ENCODE results near the gene MPHOSPH6. TPM values are rescaled to one million over a fixed set of nuclear protein-coding genes. Genes with fewer than 3 reads are reported as not detected.
"Not testable (repeated sequence)": the region's sequence is repeated elsewhere in the genome, so short reads cannot be mapped to it uniquely, and the experiment has no call there.

MPHOSPH6 gene
- total and polyA plus RNA-seq, 7 donors, result 20.0 to 39.1 (median 27.5) TPM

DNA sequence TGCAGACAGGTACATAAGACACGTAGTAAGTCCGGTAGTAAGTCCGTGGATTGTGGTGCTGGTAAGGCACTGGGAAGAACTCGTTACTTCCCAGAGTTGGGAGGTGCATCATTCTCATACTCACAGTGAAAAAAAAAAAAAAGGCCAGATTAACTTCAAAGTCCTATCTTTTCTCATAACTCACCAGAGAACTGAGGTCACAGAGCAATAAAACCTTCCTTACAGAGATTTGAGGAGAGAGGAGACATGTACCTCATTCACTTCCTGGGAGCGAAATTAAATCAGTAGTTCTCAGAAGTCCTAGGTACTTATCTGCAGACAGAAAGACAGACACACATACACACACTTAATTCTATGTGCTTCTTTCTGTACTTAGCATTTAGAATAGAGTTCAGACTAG, 22.5 kb downstream of the MPHOSPH6 start:
- intact Hi-C loops (cut with DNase I), result no loop called here

DNA sequence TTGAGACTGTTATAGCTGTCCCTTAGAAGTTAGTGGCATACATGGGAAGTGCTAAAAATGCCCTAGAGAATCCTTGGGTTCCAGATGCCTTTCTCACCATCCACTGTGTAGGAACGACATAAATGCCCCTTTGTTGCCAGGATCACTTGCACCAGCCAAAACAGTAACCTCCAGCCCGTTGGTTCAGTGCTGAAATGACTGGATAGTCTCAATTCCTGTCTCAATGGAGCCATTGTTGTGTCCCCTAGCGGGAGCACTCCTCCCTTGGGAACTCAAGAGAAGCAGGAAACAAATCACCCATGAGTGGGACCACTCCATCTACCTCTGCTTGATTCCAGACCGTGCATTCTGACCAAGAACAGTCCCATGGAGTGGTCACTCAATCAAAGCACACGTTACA, 23.1 kb downstream of the MPHOSPH6 start:
- peaks cover 0 to under 1% (median 0%) of the 10 kb centered on the region in 4 donors for H3K4me1 ChIP-seq
- H3K27ac ChIP-seq, result no peak overlapping the region
- 88 to 91% methylated on average over 5 of the region's 5 CpGs for WGBS, 2 donors
- H3K4me3 ChIP-seq, result no peak overlapping the region
- peak in 1 of 4 donors; percentile 11 for TF ChIP-seq POLR2AphosphoS5 (IDR thresholded peaks at IDR 0.05)
- TF ChIP-seq, protein P1, sequence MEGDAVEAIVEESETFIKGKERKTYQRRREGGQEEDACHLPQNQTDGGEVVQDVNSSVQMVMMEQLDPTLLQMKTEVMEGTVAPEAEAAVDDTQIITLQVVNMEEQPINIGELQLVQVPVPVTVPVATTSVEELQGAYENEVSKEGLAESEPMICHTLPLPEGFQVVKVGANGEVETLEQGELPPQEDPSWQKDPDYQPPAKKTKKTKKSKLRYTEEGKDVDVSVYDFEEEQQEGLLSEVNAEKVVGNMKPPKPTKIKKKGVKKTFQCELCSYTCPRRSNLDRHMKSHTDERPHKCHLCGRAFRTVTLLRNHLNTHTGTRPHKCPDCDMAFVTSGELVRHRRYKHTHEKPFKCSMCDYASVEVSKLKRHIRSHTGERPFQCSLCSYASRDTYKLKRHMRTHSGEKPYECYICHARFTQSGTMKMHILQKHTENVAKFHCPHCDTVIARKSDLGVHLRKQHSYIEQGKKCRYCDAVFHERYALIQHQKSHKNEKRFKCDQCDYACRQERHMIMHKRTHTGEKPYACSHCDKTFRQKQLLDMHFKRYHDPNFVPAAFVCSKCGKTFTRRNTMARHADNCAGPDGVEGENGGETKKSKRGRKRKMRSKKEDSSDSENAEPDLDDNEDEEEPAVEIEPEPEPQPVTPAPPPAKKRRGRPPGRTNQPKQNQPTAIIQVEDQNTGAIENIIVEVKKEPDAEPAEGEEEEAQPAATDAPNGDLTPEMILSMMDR (IDR thresholded peaks at IDR 0.05), result no peak
- H3K36me3 ChIP-seq, result peaks cover 0 to 32% (median 8%) of the 10 kb centered on the region in 4 donors
- no peaks in the 10 kb centered on the region for H3K27me3 ChIP-seq
- no peaks in the 10 kb centered on the region for H3K9me3 ChIP-seq
- DNase-seq, result no peak
- intact Hi-C loops (cut with DNase I), result no loop called here

More for the DNA sequence above, 22.5 kb downstream of the MPHOSPH6 start:
- no peak overlapping the region for H3K4me3 ChIP-seq
- H3K27me3 ChIP-seq, result no peaks in the 10 kb centered on the region
- H3K36me3 ChIP-seq, result peaks cover 0 to 32% (median 8%) of the 10 kb centered on the region in 4 donors
- H3K27ac ChIP-seq, result no peak overlapping the region
- TF ChIP-seq POLR2AphosphoS5 (IDR thresholded peaks at IDR 0.05) (no peak), POLR2A (IDR thresholded peaks at IDR 0.05) (no peak), EP300 (IDR thresholded peaks at IDR 0.05) (no peak)
- TF ChIP-seq, protein P1 (IDR thresholded peaks at IDR 0.05), result no peak
- 98 to 99% methylated on average over 5 of the region's 5 CpGs for WGBS, 2 donors
- H3K4me1 ChIP-seq, result peaks cover 0 to 6% (median 4%) of the 10 kb centered on the region in 4 donors
- H3K9me3 ChIP-seq, result no peaks in the 10 kb centered on the region
- DNase-seq, result no peak

DNA sequence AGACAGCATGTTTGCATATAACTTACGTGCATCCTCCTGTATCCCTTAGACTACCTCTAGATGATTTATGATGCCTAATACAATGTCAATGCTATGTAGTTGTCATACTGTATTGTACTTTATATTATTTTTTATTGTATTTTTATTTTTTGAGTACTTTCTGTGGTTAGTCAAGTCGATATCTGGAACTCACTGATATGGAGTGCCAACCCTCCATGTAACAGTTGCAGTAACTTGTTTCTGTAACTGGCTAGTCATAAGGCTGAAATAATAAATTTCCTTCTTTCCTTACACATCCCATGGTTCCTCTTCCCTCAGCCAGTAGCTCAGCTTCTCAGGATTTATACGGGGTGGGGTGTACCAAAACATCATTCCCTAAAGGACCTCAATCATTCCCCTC, 23.5 kb downstream of the MPHOSPH6 start:
- Histone ChIP-seq H3K9me3 (no peaks in the 10 kb centered on the region), H3K27ac (no peak overlapping the region), H3K27me3 (no peaks in the 10 kb centered on the region), H3K36me3 (peaks cover 0 to 32% (median 8%) of the 10 kb centered on the region in 4 donors), H3K4me3 (no peak overlapping the region), H3K4me1 (no peaks in the 10 kb centered on the region)
- 65 to 66% methylated on average over 3 of the region's 3 CpGs for WGBS, 2 donors
- no peak for DNase-seq
- intact Hi-C loops (cut with DNase I), result no loop called here
- TF ChIP-seq, protein P1 (IDR thresholded peaks at IDR 0.05), result no peak
- TF ChIP-seq POLR2AphosphoS5 (IDR thresholded peaks at IDR 0.05) (no peak), POLR2A (IDR thresholded peaks at IDR 0.05) (no peak), EP300 (IDR thresholded peaks at IDR 0.05) (no peak)

DNA sequence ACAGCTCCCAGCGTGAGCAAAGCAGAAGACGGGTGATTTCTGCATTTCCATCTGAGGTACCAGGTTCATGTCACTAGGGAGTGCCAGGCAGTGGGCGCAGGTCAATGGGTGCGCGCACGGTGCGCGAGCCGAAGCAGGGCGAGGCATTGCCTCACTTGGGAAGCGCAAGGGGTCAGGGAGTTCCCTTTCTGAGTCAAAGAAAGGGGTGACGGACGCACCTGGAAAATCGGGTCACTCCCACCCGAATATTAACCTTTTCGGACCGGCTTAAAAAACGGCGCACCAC, 30.8 kb downstream of the MPHOSPH6 start:
- 34 to 71% methylated on average over 19 of the region's 19 CpGs for WGBS, 2 donors
- H3K27me3 ChIP-seq; H3K36me3 ChIP-seq; H3K4me1 ChIP-seq; H3K4me3 ChIP-seq; DNase-seq; H3K9me3 ChIP-seq; intact Hi-C loops (cut with DNase I); H3K27ac ChIP-seq: not testable (repeated sequence)

DNA sequence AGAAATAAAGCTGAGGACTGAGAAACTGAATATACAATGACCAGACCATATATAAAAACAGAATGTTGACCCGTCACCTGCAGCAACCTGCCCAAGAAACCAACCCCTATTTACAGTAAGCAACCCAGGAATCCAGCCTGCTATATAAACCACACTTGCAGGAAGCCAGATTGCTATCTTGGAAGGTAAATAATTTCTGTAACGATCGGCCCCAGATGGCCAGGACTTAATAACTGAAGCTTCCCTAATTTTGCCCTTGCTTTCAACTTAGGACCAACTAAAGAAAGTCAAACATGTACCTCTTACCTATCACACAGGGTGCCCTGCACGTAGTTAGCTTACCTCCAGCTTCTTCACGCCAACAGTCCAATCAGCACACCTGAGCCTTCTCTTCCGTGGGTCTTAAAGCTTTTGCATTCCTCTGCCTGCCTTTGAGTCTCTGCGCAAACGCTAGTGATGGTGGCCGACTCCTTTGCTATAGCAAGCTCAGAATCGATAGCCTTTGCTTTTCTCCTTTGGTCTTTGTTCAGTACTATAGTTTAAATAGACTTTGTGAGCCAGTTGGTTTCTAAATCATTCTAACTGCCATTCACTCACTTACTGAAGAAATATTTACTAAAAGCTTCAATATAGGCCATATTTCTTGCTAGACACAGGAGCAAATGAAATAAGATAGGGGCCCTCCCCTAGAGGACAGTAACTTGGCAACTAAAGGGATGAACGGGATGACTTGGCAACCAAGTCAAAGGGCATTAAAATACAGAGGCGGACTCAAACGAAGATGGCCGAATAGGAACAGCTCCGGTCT, 31.3 kb downstream of the MPHOSPH6 start:
- Histone ChIP-seq H3K36me3 (peaks cover 0 to 10% (median 0%) of the 10 kb centered on the region in 4 donors), H3K4me3 (no peak overlapping the region), H3K9me3 (no peaks in the 10 kb centered on the region), H3K4me1 (no peaks in the 10 kb centered on the region), H3K27me3 (no peaks in the 10 kb centered on the region), H3K27ac (no peak overlapping the region)
- WGBS, 2 donors, result 73 to 87% methylated on average over 15 of the region's 15 CpGs
- no peak for DNase-seq
- intact Hi-C loops (cut with DNase I), result no loop called here
- TF ChIP-seq, protein P1 (IDR thresholded peaks at IDR 0.05), result no peak
